GM19452 (cell line): ENCODE measurements around the gene SMC1A.
"Not testable (repeated sequence)": the region's sequence is repeated elsewhere in the genome, so short reads cannot be mapped to it uniquely, and the experiment has no call there.

ENCODE experiments used
- ATAC-seq: cut with Tn5 transposase; IDR thresholded peaks from one replicate; pipeline ENCODE4 v1.9.1; 2021; ENCODE audit not compliant: unreplicated experiment

Gene SMC1A

GRCh38 chrX:53422861-53423306 lies 430 bp upstream of the SMC1A start, which contains the start of gene RIBC1:
RIBC1 (plus strand) TSS chrX:53422873; CDS start chrX:53426277, 3,404 bp downstream.
- no peak for ATAC-seq

DNA sequence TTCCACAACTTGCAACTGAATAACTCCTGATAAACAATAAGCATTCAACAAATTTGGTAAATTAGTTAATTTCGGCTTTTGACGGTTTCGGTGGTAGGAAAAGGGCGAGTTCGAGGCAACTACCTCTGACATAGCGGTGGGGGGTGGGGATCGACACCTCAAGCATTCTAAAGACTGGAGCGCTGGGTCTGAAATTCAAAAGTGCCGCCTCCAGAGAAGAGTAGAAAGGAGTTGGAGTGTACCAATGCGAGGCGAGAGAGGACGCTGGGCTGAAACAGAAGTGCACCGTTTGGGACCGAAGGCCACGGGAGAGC lies 725 bp downstream of the SMC1A start:
- ATAC-seq, result peak; percentile 10

GRCh38 chrX:53421125-53421524 lies 1.3 kb downstream of the SMC1A start:
- no peak for ATAC-seq

GRCh38 chrX:53420351-53420750 lies 2.1 kb downstream of the SMC1A start:
- ATAC-seq, result not testable (repeated sequence)

GRCh38 chrX:53412446-53412845 lies 10.0 kb downstream of the SMC1A start:
- ATAC-seq, result no peak

DNA sequence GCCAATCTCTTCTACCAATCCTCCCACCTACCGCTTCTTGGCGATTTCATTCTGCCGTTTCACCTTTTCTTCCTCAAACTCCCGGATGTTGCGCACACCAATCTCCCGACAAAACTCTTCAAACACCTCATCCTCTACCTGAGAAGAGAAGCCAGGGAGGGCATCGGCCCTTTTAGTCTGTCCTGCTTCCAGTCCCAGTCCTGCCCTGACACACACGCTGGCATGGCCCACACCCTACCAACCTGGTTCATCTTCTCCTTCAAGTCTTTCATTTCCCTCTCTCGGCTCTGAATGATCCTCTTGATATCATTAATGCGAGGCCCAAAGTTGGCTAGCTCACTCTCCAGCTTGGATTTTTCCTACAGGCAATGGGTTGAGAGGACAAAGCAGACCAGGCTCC lies 18.9 kb downstream of the SMC1A start:
- ATAC-seq, result no peak

GRCh38 chrX:53398216-53398615 lies 24.2 kb downstream of the SMC1A start:
- no peak for ATAC-seq

- ATAC-seq, result no peak
Measured at GRCh38 chrX:53395605-53396298, 26.7 kb downstream of the SMC1A start.

GRCh38 chrX:53383376-53384076 lies 38.9 kb downstream of the SMC1A start:
- ATAC-seq, result no peak

- ATAC-seq, result no peak
Measured at GRCh38 chrX:53379747-53380146, 42.7 kb downstream of the SMC1A start.

DNA sequence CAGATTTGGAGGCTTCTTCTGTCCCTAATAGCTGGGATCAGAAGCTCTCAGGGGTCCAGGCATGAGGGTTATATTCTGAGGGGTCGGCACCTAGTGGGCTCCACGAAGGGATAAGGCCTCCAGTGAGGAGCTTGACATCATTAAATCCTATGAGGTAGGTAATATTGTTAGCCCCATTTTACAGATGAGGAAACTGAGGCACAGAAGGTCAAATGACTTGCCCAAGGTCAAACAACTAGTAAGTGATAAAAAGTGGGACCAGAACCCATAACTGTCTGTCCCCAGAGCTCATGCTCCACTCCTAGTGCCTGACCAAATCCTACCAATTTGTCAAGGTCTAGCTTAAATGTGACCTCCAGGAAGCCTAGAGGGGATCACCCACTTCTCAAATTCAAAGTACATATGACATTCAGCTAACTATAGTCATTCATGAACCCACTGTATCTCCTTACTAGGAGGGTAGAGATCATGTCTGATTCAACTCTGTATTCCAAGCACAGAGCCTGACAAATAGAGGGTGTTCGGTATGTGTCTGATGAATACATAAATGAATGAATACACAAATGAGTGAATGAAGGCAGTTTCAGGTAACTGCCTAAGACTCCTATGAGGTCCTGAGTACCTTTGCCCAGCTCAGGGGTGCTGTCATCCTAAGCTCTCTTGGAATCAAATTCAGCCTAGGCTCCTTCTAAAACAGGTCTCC lies 43.3 kb downstream of the SMC1A start:
- no peak for ATAC-seq

GRCh38 chrX:53377464-53377863 lies 45.0 kb downstream of the SMC1A start:
- no peak for ATAC-seq

- ATAC-seq, result no peak
Measured at GRCh38 chrX:53376888-53377287, 45.6 kb downstream of the SMC1A start.

DNA sequence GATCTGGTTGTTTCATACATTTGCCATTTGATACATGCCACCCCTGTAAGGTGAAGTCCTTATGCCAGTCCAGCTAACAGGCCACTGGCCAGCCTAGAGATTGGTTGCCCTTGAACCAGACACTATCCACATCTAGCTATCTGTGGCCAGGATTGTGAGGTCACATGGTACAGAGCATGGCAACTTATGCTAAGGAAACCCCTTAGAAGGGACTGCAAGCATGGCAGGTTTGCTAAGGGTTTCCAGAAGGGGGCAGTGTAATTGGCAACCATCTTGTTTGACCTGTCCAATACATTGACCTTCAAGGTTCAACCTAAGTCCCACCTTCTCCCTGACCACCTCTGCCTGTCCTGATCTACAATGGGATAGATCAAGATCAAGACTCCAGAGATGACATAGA lies 47.5 kb downstream of the SMC1A start:
- ATAC-seq, result no peak

- ATAC-seq, result no peak
Measured at GRCh38 chrX:53374222-53374820, 48.1 kb downstream of the SMC1A start.

DNA sequence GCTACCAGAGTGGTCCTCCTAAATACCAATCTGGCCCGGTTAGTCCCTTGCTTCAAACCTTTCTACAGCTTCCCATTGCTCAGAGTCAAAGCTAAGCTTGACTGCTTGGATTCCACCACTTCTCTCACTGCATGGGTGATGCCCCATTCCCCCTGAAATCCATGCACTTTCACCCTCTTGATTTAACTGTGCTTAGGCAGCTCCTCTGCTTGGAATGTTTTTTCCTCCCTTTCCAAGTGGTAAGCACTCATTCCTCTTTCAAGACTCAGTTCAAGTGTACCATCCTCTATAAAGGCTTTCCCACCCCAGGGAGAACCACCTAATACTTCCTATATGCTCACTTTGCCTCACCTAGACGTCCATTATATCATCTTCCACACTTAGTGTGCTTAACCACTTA lies 49.1 kb downstream of the SMC1A start:
- ATAC-seq, result no peak

DNA sequence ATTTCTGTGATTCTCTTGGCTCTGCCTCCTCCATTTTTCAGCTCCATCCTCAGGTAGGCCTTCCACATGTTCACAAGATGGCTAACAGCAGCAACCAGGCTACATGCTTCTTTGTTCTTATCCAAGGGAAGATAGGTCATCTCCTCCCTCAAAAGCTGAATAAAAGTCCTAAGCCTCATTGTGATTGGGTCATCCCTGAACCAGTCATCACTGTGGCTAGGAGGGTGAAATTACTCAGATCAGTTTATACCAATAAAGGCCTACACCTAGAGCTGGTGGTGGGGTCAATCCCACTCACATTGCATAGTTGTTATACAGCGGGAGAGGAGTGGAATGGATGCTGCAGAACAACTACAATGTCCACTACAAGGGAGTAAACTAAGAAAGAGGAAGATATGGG lies 56.0 kb downstream of the SMC1A start:
- ATAC-seq, result not testable (repeated sequence)

DNA sequence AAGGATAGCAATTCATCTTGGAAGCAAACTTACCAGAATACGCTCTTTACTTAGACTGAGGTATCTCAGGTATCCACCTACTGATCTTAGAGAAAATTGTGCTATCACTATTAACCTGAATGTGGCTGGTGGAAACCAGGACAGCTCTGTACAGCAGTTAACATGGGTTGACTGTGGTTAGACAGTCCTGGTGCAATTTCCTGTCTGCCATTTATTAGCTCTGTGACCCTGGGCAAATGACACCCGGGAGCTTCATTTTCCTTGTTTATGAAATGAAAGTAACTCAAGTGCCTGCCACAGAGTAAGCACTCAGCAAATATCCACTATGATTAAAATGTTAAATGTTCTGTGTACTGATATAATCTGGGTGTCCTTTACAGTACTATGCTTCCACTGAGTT lies 60.0 kb downstream of the SMC1A start:
- ATAC-seq, result no peak

DNA sequence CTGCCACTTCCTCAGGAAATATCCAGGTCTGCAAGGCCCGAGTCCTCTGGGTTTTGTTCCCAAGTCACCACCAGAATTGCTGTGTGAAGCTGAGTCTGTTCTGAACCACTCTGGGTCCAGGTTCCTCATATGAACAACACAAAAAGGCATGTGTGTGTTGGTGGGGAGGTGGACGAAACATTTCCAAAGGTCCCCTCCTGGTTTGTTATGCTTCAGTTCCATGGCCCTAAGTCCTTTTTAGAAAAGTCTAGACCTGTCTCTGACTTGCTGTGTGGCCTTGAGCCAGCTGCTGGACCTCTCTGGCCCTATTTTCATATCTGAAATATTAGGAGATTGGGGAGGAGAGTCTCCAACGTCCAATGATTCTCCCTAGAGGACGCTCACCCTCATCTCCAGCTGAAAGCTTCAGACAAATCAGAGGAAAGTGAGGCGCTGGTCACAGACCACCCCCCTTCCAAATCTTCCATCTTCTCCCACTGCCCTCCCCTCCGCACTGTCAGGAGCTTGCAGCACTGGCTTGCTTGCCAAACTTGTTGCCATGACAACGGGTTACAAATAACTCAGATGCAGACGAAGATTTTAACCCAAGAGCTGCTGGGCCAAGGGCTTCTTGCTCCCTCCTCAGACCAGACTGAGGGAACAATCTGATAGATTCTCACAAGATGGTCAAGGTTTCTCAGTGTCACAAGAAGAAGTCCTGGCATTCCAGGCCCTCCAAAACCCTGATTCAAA lies 64.5 kb downstream of the SMC1A start:
- no peak for ATAC-seq

DNA sequence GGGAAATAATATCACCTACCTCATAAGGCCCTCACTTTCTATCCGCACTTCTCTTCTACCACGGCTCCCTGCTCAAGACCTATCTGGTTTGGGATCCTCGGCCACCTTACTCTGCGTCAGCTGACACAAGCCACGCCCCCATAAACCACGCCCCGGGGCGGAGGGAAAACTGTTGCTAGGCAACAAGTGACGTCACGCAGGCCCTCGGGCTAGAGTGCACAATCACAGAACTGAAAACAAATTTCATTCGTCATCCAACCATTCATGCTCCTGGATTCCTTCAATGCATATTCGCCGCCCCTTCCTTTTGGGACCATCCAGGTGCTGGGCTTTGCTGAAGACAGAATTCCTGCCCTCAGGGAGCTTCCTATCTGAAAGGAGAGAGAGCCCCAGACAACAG lies 66.3 kb downstream of the SMC1A start:
- ATAC-seq, result no peak

DNA sequence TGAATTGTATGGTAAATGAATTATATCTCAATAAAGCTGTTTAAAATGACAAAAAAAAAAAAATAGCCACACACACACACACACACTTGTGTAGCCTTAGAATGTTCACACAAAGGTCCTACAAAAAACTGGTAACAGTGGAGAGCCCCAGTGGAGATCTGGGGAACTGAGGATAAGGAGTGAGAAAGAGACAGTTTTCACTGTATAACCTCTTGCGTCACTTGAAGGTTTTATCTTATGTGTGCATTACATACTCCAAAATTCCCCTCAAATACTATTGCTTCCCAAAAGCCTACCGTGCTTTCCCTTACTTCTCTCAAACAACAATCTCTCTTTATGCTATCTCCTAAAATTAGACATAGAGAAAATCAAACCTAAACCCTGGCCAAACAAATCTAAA lies 67.8 kb downstream of the SMC1A start:
- no peak for ATAC-seq
